ENCODE results near the gene RAB10. TPM values are rescaled to one million over a fixed set of nuclear protein-coding genes. Genes with fewer than 3 reads are reported as not detected.

Gene RAB10
- total and polyA plus RNA-seq, 2 of the 4 experiments (the other 2 are of a cell fraction): 30.1 to 77.1 TPM

GRCh38 chr2:26169681-26170414, 136.0 kb downstream of the RAB10 start:
- Histone ChIP-seq H3K79me1 (ENCODE audit: low read depth in 1 of 2, low read length in 2 of 2) (no peaks in the 10 kb centered on the region), H2BK20ac (ENCODE audit: low read depth, low read length) (no peak overlapping the region), H4K20me1 (ENCODE audit: insufficient read depth, low read length) (no peaks in the 10 kb centered on the region), H2AK9ac (replicated peaks; ENCODE audit: low read depth, low read length, poor library complexity) (no peak overlapping the region), H3K27ac (ENCODE audit: insufficient read depth, low read length) (no peak overlapping the region), H2BK120ac (ENCODE audit: low read depth, low read length) (no peak overlapping the region), H3K9me1 (ENCODE audit: insufficient read depth, low read length) (no peaks in the 10 kb centered on the region), H3K56ac (ENCODE audit: extremely low read depth, insufficient read depth, low read length) (no peak overlapping the region), H3K36me3 (ENCODE audit: control insufficient read depth, insufficient read depth, low read length) (no peaks in the 10 kb centered on the region), H2AFZ (replicated peaks; ENCODE audit: low read length, poor library complexity) (no peak overlapping the region), H3K14ac (replicated peaks; ENCODE audit: low read depth, low read length) (no peak overlapping the region), H3K4me2 (ENCODE audit: low read depth, low read length) (no peak overlapping the region), H3K4me1 (ENCODE audit: control insufficient read depth, insufficient read depth, low read length) (no peaks in the 10 kb centered on the region), H4K8ac (ENCODE audit: low read depth in 2 of 2, low read length in 2 of 2) (no peak overlapping the region), H3K23ac (ENCODE audit: low read depth, low read length) (no peak overlapping the region), H3K9ac (ENCODE audit: low read depth, low read length) (no peak overlapping the region), H2BK5ac (ENCODE audit: low read depth, low read length, poor library complexity, severe bottlenecking) (no peak overlapping the region), H3K18ac (ENCODE audit: low read depth, low read length) (no peak overlapping the region), H3K9me3 (ENCODE audit: control insufficient read depth, insufficient read depth, low read length) (no peaks in the 10 kb centered on the region; the same call in 1 of the 2 replicates), H3K27me3 (ENCODE audit: control insufficient read depth, insufficient read depth, low read length) (peaks cover 43% of the 10 kb centered on the region), H2AK5ac (ENCODE audit: low read depth, low read length) (no peak overlapping the region), H3K4ac (ENCODE audit: low read depth, low read length) (no peak overlapping the region), H2BK15ac (ENCODE audit: low read depth, low read length) (no peak overlapping the region), H3K4me3 (ENCODE audit: insufficient read depth, low read depth, low read length) (no peak overlapping the region), H4K91ac (ENCODE audit: insufficient read depth, low read depth, low read length) (no peak overlapping the region), H4K5ac (ENCODE audit: low read depth, low read length) (no peak overlapping the region)
- no peak for ATAC-seq (ENCODE audit: low read depth)
- TF ChIP-seq POLR2A (IDR thresholded peaks at IDR 0.05; ENCODE audit: low read depth, low read length) (no peak), MXI1 (IDR thresholded peaks at IDR 0.05; ENCODE audit: borderline replicate concordance, low read depth, low read length) (no peak), CEBPB (IDR thresholded peaks at IDR 0.05; ENCODE audit: low read depth, low read length) (no peak), CTCF (conservative IDR thresholded peaks at IDR 0.05; ENCODE audit: low read depth, low read length) (no peak)
- WGBS, 2 experiments (ENCODE audit: extremely low coverage in 2 of 2, insufficient read length in 1 of 2): 82% methylated on average over 9 of the region's 14 CpGs; no CpG with 5 or more reads in 1 of the 2 experiments
- dilution Hi-C loops (cut with HindIII; ENCODE audit: low sequenced_read_pairs, unreplicated experiment): no loop called here
- DNase-seq: no peak
- no TSS peak for BruUV-seq (replicated peaks)
- ChIA-PET POLR2A (ENCODE audit: unreplicated experiment) (no interaction called here), CTCF (no interaction called here)
- in situ Hi-C loops (cut with MboI; ENCODE audit: low sequenced_read_pairs): no loop called here
- intact Hi-C loops (cut with micrococcal nuclease): no loop called here
